Motor neuron (in vitro differentiated cells): Measurements from ENCODE around the gene ASIC5. TPM values are rescaled to one million over a fixed set of nuclear protein-coding genes. Genes with fewer than 3 reads are reported as not detected.
A peak's percentile ranks its signal among the peaks of the same experiment; 100 is the strongest.

Experiments
- ATAC-seq, 8 experiments: fragments of 200-7000 bp; cut with Tn5 transposase; replicated peaks in 6 of 8; 2 replicates each; pipeline ENCODE4 v1.8.0; 2021; ENCODE audit warnings: mild to moderate bottlenecking in 8 of 8, moderate library complexity in 8 of 8
- H3K27ac ChIP-seq, 2 donors: fragments of 250-450 bp; sonication (Bioruptor Pico); 2 replicates each; pipeline ENCODE4 v1.9.0; 2021; ENCODE audit warnings: antibody characterized with exemption in 2 of 2, mild to moderate bottlenecking in 2 of 2, moderate library complexity in 1 of 2
- H3K4me1 ChIP-seq, 2 donors: fragments of 250-450 bp; sonication (Bioruptor Pico); replicated peaks in 1 of 2; 2 replicates each; pipeline ENCODE4 v1.6.1; 2021; ENCODE audit warnings: antibody characterized with exemption in 2 of 2, mild to moderate bottlenecking in 2 of 2, moderate library complexity in 1 of 2
- H3K4me3 ChIP-seq, 5 donors: fragments of 250-450 bp; sonication (Bioruptor Pico); 2 replicates each; pipeline ENCODE4 v1.9.0; 2021; ENCODE audit warnings: antibody characterized with exemption in 5 of 5, mild to moderate bottlenecking in 5 of 5, moderate library complexity in 4 of 5
- WGBS, 10 experiments: fragments of 450-650 bp; shearing (Covaris generic); methylation state at CpG; one replicate each; pipeline ENCODE4 v1.0.0; 2022; 5-methylcytosine and 5-hydroxymethylcytosine counted together
- in situ Hi-C, 9 experiments: fragments of 400-800 bp; cut with MboI; loops; one replicate each; pipeline ENCODE4 v1.15.0; 2021; ENCODE audit warnings: low sequenced_read_pairs in 9 of 9, low pct_unique_long_range_greater_than_20kb in 2 of 9; ENCODE audit not compliant: unreplicated experiment in 9 of 9
- total RNA-seq, 8 experiments: library from RNA; unstranded; fragments of 300-600 nt; gene quantifications; 2 replicates each; pipeline versions ENCODE4 v1.2.3 to v1.2.4, GENCODE V29; 2022

The ASIC5 gene
- not detected for total RNA-seq

- Histone ChIP-seq H3K27ac (no peak within 1 kb of the TSS), H3K4me3 (no peak within 1 kb of the TSS), H3K4me1 (no peaks in the 10 kb centered on the region)
- WGBS, 10 experiments, result 0 to 50% (median 0%) methylated on average over 1 of the region's 1 CpG
- in situ Hi-C loops, result no loop called here
- ATAC-seq, result no peak
Observed at GRCh38 chr4:155866177-155866576, at the start of gene ASIC5. Gene ASIC5, minus strand, starts transcription at chr4:155866277. Its CDS starts 51 bp downstream, at chr4:155866226.

GRCh38 chr4:155914782-155915181, 48.7 kb upstream of the ASIC5 start:
- WGBS, 10 experiments, result 0 to 55% (median 40%) methylated on average over 1 to 5 of the region's 5 CpGs
- in situ Hi-C loops, result no loop called here
- ATAC-seq, result no peak

GRCh38 chr4:155911905-155912304, 45.8 kb upstream of the ASIC5 start:
- H3K4me3 ChIP-seq, result no peak overlapping the region
- in situ Hi-C loops, result no loop called here
- no peak overlapping the region for H3K27ac ChIP-seq
- no peaks in the 10 kb centered on the region for H3K4me1 ChIP-seq
- WGBS, 10 experiments, result 8 to 100% (median 75%) methylated on average over 1 of the region's 1 CpG; no CpG with 5 or more reads in 1 of the 10 experiments
- ATAC-seq, result no peak

More at GRCh38 chr4:155914782-155915181, 48.7 kb upstream of the ASIC5 start:
- no peaks in the 10 kb centered on the region for H3K4me1 ChIP-seq
- no peak overlapping the region for H3K27ac ChIP-seq
- no peak overlapping the region for H3K4me3 ChIP-seq

GRCh38 chr4:155909615-155910226, 43.6 kb upstream of the ASIC5 start:
- in situ Hi-C loops, result no loop called here
- WGBS, 10 experiments, result 40 to 100% (median 95%) methylated on average over 1 to 3 of the region's 3 CpGs; no CpG with 5 or more reads in 1 of the 10 experiments
- Histone ChIP-seq H3K27ac (no peak overlapping the region), H3K4me3 (no peak overlapping the region), H3K4me1 (no peaks in the 10 kb centered on the region)
- ATAC-seq, result no peak

GRCh38 chr4:155908187-155909139, 42.4 kb upstream of the ASIC5 start:
- ATAC-seq, result no peak
- no peaks in the 10 kb centered on the region for H3K4me1 ChIP-seq
- in situ Hi-C loops, result no loop called here
- no peak overlapping the region for H3K4me3 ChIP-seq
- H3K27ac ChIP-seq, result no peak overlapping the region
- WGBS, 10 experiments, result 79 to 100% (median 94%) methylated on average over 1 to 4 of the region's 4 CpGs; no CpG with 5 or more reads in 2 of the 10 experiments

GRCh38 chr4:155907556-155907955, 41.5 kb upstream of the ASIC5 start:
- no peak for ATAC-seq
- in situ Hi-C loops, result no loop called here
- WGBS, 10 experiments, result 50 to 100% (median 100%) methylated on average over 1 of the region's 1 CpG; no CpG with 5 or more reads in 1 of the 10 experiments
- no peaks in the 10 kb centered on the region for H3K4me1 ChIP-seq
- no peak overlapping the region for H3K4me3 ChIP-seq
- no peak overlapping the region for H3K27ac ChIP-seq

GRCh38 chr4:155906554-155907247, 40.6 kb upstream of the ASIC5 start:
- H3K4me3 ChIP-seq, result no peak overlapping the region
- ATAC-seq, result peak in 3 of 8 experiments; percentile 66 to 87 (median 75)
- no peak overlapping the region for H3K27ac ChIP-seq
- WGBS, 10 experiments, result 2 to 94% (median 80%) methylated on average over 3 to 6 of the region's 6 CpGs; no CpG with 5 or more reads in 1 of the 10 experiments
- no peaks in the 10 kb centered on the region for H3K4me1 ChIP-seq
- in situ Hi-C loops, result no loop called here

GRCh38 chr4:155904331-155904730, 38.3 kb upstream of the ASIC5 start:
- in situ Hi-C loops, result no loop called here

GRCh38 chr4:155903453-155903852, 37.4 kb upstream of the ASIC5 start, which contains the start of gene TDO2:
Gene TDO2, plus strand, starts transcription at chr4:155903696. Its CDS starts 63 bp downstream, at chr4:155903759.
- in situ Hi-C loops, result no loop called here
- H3K4me3 ChIP-seq, result no peak within 1 kb of the TSS
- WGBS, 10 experiments, result 22 to 92% (median 63%) methylated on average over 1 of the region's 1 CpG; no CpG with 5 or more reads in 2 of the 10 experiments
- peak in 2 of 8 experiments; percentile 27 to 44 for ATAC-seq
- no peaks in the 10 kb centered on the region for H3K4me1 ChIP-seq
- H3K27ac ChIP-seq, result no peak within 1 kb of the TSS

More at GRCh38 chr4:155904331-155904730, 38.3 kb upstream of the ASIC5 start:
- Histone ChIP-seq H3K27ac (no peak overlapping the region), H3K4me1 (no peaks in the 10 kb centered on the region), H3K4me3 (no peak overlapping the region)
- no peak for ATAC-seq
- 29 to 80% (median 53%) methylated on average over 2 to 3 of the region's 3 CpGs; no CpG with 5 or more reads in 1 of the 10 experiments for WGBS, 10 experiments

- Histone ChIP-seq H3K27ac (no peak overlapping the region), H3K4me1 (no peaks in the 10 kb centered on the region), H3K4me3 (no peak overlapping the region)
- in situ Hi-C loops, result no loop called here
- WGBS, 10 experiments, result 0 to 100% (median 83%) methylated on average over 1 to 2 of the region's 2 CpGs; no CpG with 5 or more reads in 2 of the 10 experiments
- ATAC-seq, result peak in 3 of 8 experiments; percentile 83 to 93 (median 89)
Observed at GRCh38 chr4:155901013-155901412, 34.9 kb upstream of the ASIC5 start.

- no peak overlapping the region for H3K27ac ChIP-seq
- peak in 3 of 8 experiments; percentile 41 to 66 (median 61) for ATAC-seq
- no peak overlapping the region for H3K4me3 ChIP-seq
- H3K4me1 ChIP-seq, result no peaks in the 10 kb centered on the region
- 25 to 86% (median 61%) methylated on average over 1 of the region's 1 CpG; no CpG with 5 or more reads in 2 of the 10 experiments for WGBS, 10 experiments
- in situ Hi-C loops, result no loop called here
Observed at GRCh38 chr4:155900381-155900780, 34.3 kb upstream of the ASIC5 start.

GRCh38 chr4:155899891-155900290, 33.8 kb upstream of the ASIC5 start:
- H3K27ac ChIP-seq, result no peak overlapping the region
- no peak overlapping the region for H3K4me3 ChIP-seq
- ATAC-seq, result no peak
- H3K4me1 ChIP-seq, result no peaks in the 10 kb centered on the region
- WGBS, 10 experiments, result 24 to 59% (median 38%) methylated on average over 2 to 3 of the region's 3 CpGs; no CpG with 5 or more reads in 1 of the 10 experiments
- in situ Hi-C loops, result no loop called here
